Measurements from ENCODE around the gene SSNA1. TPM values are rescaled to one million over a fixed set of nuclear protein-coding genes. Genes with fewer than 3 reads are reported as not detected.

The SSNA1 gene
- total RNA-seq, 1 donor, result 59.7 TPM

DNA sequence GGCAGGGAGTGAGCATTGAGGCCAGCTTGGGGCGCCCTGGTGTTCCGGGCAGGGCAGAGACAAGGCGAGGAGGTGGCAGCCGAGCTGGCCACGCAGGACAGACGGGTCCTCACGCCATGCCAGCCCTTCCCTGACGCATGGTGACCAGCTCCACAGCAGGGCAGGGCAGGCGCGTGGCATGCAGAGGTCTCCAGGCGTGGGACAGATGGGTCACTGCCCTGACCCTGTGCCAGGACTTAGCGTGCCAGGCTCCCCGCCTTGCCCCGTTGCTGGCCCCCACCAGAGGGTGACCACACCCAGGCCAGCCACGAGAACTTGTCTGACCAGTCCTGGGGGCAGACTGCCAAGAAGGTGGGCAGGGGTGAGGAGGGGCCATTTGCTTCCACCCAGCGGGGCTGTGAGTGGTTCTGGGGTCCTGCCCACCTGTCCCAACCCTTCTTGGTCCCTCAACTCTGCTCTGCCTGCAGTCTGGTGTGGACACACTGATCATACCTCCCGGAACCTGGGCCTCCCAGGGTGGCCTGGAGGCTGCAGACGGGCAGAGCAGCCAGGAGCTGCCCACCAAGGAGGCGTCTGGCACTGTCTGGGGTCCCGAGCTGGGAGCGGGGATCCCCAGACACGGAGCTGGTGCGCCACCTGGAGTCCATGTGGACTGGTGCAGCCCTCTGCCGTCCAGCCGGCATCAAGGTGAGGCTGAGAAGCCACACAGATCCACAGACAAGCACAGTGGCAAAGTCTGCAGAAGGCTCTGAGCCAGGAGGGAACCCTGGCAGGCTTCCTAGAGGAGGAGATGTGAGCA lies 38.8 kb downstream of the SSNA1 start, which contains the start of gene RNF224:
TSS of gene RNF224 (plus strand) at position 449 of the 799 bp plus-strand sequence. CDS start 834 bp downstream, outside the sequence.
- no peak within 1 kb of the TSS for H3K27ac ChIP-seq (ENCODE audit: low read depth, low read length)
- H3K4me2 ChIP-seq (ENCODE audit: insufficient read depth, low read length), result no peak within 1 kb of the TSS
- TF ChIP-seq CTCF (IDR thresholded peaks at IDR 0.05; ENCODE audit: extremely low read depth, low read depth, low read length), result peak; percentile 84
- H3K4me1 ChIP-seq (ENCODE audit: insufficient read depth, low read length), result peaks cover 9% of the 10 kb centered on the region
- H3K9me3 ChIP-seq (ENCODE audit: low read depth, low read length), result no peaks in the 10 kb centered on the region
- H2AFZ ChIP-seq (ENCODE audit: low read length), result no peak within 1 kb of the TSS
- no peaks in the 10 kb centered on the region for H3K27me3 ChIP-seq (ENCODE audit: insufficient read depth, low read length)
- no peaks in the 10 kb centered on the region for H3K79me2 ChIP-seq (ENCODE audit: insufficient read depth, low read length)
- no peaks in the 10 kb centered on the region for H4K20me1 ChIP-seq (ENCODE audit: insufficient read depth, low read length)
- no peaks in the 10 kb centered on the region for H3K36me3 ChIP-seq (ENCODE audit: insufficient read depth, low read length)
- peak; percentile 99 for DNase-seq (ENCODE audit: insufficient read length, low spot score, missing footprints)
- H3K4me3 ChIP-seq (ENCODE audit: insufficient read depth, low read length), result no peak within 1 kb of the TSS

DNA sequence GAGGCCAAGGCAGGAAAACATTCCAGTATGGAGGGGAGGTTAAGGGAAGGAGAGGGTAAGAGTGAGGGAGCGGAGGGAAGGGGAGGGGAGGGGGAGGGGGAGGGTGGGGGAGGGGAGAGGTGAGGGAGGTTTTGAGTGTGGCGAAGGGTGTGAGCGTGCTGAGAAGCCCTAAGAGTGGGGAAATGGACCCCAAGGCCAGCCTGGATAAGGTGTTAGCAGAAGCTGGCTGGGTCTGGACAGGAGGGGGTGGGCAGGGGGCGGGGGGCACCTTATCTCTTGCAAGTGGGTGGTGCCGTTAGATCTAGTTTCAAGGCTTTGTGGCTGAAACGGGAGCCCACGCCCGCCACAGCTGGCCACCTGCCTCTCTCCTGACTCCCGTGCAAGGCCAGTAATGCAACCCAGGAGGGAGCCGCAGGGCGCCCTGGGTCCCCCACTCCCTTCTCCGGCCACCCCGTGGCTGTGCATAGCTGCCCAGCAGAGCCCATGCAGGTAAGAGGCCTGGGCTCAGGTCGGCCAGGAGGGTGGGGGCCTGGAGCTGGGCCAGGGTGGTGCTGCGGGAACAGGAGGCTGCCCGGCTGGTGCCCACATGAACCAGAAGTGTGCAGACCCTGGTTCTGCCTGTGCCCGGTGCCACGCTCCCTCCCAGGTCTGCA lies 39.5 kb downstream of the SSNA1 start:
- Histone ChIP-seq H3K27me3 (ENCODE audit: insufficient read depth, low read length) (no peaks in the 10 kb centered on the region), H4K20me1 (ENCODE audit: insufficient read depth, low read length) (no peaks in the 10 kb centered on the region), H3K4me1 (ENCODE audit: insufficient read depth, low read length) (peaks cover 5% of the 10 kb centered on the region), H3K4me3 (ENCODE audit: insufficient read depth, low read length) (no peak overlapping the region), H3K79me2 (ENCODE audit: insufficient read depth, low read length) (no peaks in the 10 kb centered on the region), H2AFZ (ENCODE audit: low read length) (no peak overlapping the region), H3K36me3 (ENCODE audit: insufficient read depth, low read length) (no peaks in the 10 kb centered on the region), H3K9me3 (ENCODE audit: low read depth, low read length) (no peaks in the 10 kb centered on the region), H3K4me2 (ENCODE audit: insufficient read depth, low read length) (no peak overlapping the region), H3K27ac (ENCODE audit: low read depth, low read length) (no peak overlapping the region)
- DNase-seq (ENCODE audit: insufficient read length, low spot score, missing footprints), result no peak
- no peak for TF ChIP-seq CTCF (IDR thresholded peaks at IDR 0.05; ENCODE audit: extremely low read depth, low read depth, low read length)

DNA sequence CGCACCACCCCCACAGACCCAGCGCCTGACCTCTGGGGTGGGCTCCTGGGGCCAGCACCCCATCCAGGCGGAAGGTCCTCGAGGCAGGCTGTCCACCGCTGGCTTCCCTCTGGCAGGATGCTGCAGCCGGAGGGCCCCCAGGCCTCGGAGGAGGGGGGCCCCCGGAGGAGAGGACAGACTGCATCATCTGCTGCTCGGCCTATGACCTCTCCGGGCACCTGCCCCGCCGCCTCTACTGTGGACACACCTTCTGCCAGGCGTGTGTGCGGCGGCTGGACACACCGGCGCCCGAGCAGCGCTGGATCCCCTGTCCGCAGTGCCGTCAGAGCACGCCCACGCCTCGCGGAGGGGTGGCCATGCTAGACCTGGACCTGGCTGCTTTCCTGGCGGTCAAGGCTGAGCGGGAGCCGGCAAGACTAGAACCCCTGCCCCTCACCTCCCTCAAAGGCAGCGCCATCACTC lies 40.1 kb downstream of the SSNA1 start:
- no peaks in the 10 kb centered on the region for H3K27me3 ChIP-seq (ENCODE audit: insufficient read depth, low read length)
- no peaks in the 10 kb centered on the region for H4K20me1 ChIP-seq (ENCODE audit: insufficient read depth, low read length)
- no peak overlapping the region for H3K27ac ChIP-seq (ENCODE audit: low read depth, low read length)
- no peak overlapping the region for H3K4me2 ChIP-seq (ENCODE audit: insufficient read depth, low read length)
- no peak for TF ChIP-seq CTCF (IDR thresholded peaks at IDR 0.05; ENCODE audit: extremely low read depth, low read depth, low read length)
- no peak overlapping the region for H2AFZ ChIP-seq (ENCODE audit: low read length)
- DNase-seq (ENCODE audit: insufficient read length, low spot score, missing footprints), result no peak
- H3K4me1 ChIP-seq (ENCODE audit: insufficient read depth, low read length), result peaks cover 4% of the 10 kb centered on the region
- no peaks in the 10 kb centered on the region for H3K36me3 ChIP-seq (ENCODE audit: insufficient read depth, low read length)
- no peak overlapping the region for H3K4me3 ChIP-seq (ENCODE audit: insufficient read depth, low read length)
- H3K79me2 ChIP-seq (ENCODE audit: insufficient read depth, low read length), result no peaks in the 10 kb centered on the region
- no peaks in the 10 kb centered on the region for H3K9me3 ChIP-seq (ENCODE audit: low read depth, low read length)
